ENCODE data around the gene SUSD4. TPM values are rescaled to one million over a fixed set of nuclear protein-coding genes. Genes with fewer than 3 reads are reported as not detected.

SUSD4 gene
- total and polyA plus RNA-seq, 9 of the 15 experiments (the other 6 are each of a cell fraction or from before 2014, with no cell fraction given), result 0.06 to 1.7 (median 0.09) TPM; not detected in 4

DNA sequence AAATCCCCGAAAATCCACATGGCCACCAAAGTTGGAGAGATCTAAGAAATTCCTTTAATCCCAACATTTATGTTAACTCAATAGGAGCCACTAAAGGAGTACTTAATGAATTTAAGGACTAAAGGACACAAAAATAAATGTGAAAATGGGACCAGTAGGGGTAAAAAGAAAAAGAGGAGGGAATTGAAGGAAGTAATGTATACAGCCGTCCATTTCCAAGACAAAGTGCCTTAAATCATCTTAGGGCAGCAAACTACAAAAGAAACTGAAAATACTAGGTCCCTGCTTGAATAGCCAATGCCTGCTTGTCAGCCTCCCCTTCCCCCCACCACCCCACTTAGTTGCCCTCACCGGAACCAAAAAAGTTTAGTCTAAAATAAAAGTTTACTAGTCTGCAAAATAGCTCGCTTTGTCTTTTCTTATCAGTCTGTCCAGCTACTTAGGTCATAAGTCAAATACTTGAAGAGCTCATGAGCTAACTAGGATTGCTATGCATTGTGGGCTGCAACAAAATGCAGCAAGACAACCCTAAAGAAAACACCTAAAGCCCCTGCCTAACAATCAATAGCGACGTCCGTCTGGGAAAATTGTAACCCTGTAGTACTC, 154.6 kb downstream of the SUSD4 start:
- POLR2A ChIA-PET, result no interaction called here
- FAIRE-seq (peak; percentile 72), DNase-seq (ENCODE audit: extremely low read depth in 1 of 4, low spot score in 3 of 4) (peak in 2 of 4 experiments; percentile 35 to 62), ATAC-seq (peak; percentile 58)
- Histone ChIP-seq H3K9me1 (ENCODE audit: control insufficient read depth, insufficient read depth, low read length) (no peaks in the 10 kb centered on the region), H3K4me2 (ENCODE audit: insufficient read depth, low read length) (peak overlapping the region; percentile 23; the same call in 1 of the 2 replicates), H3K4me1 (replicated peaks in 1 of 2; ENCODE audit: control insufficient read depth in 2 of 2, insufficient read depth in 2 of 2, low read length in 2 of 2) (peaks cover 0 to 26% of the 10 kb centered on the region in 2 experiments; a peak in 3 of 5 replicates), H3K27me3 (ENCODE audit: control insufficient read depth in 2 of 2, insufficient read depth in 2 of 2, low read length in 2 of 2) (no peaks in the 10 kb centered on the region), H3K36me3 (ENCODE audit: control insufficient read depth, insufficient read depth, low read length) (no peaks in the 10 kb centered on the region), H4K20me1 (replicated peaks; ENCODE audit: control insufficient read depth, insufficient read depth, low read length) (no peaks in the 10 kb centered on the region), H3K9me3 (replicated peaks; ENCODE audit: control insufficient read depth, insufficient read depth, low read depth, low read length) (no peaks in the 10 kb centered on the region), H2AFZ (ENCODE audit: low read depth, low read length) (peak overlapping the region; percentile 63), H3K79me2 (ENCODE audit: control insufficient read depth, insufficient read depth, low read length) (no peaks in the 10 kb centered on the region), H3K27ac (ENCODE audit: extremely low read depth, low read depth, low read length) (peak overlapping the region; percentile 21; the same call in 1 of the 3 replicates), H3K4me3 (no peak overlapping the region), H3K9ac (ENCODE audit: insufficient read depth in 1 of 2, low read depth in 2 of 2, low read length in 2 of 2) (no peak overlapping the region)
- intact Hi-C loops (cut with micrococcal nuclease), result no loop called here
- CTCF ChIA-PET (ENCODE audit: low intra/inter-chr PET ratio), result no interaction called here
- in situ Hi-C loops (cut with MboI), result no loop called here
- BruUV-seq (replicated peaks), result no TSS peak
- 14% methylated on average over 7 of the region's 7 CpGs for WGBS (ENCODE audit: insufficient coverage, low coverage, missing lambda C conversion rate)
- peak; percentile 69; the same call in 1 of the 2 replicates for TF ChIP-seq SOX6 (IDR thresholded peaks at IDR 0.05)
- peak; percentile 53 for TF ChIP-seq MTA2 (IDR thresholded peaks at IDR 0.05; ENCODE audit: low read depth)
- no peak for TF ChIP-seq ASH1L (IDR thresholded peaks at IDR 0.05; ENCODE audit: borderline replicate concordance, low read depth, partially characterized antibody)
- peak; percentile 57 for TF ChIP-seq DPF2 (IDR thresholded peaks at IDR 0.05)
- TF ChIP-seq CREM (IDR thresholded peaks at IDR 0.05; ENCODE audit: low read depth), result 0 out of 2 replicates have a peak, but pooled peaks have one; percentile 25
- TF ChIP-seq, protein P1, sequence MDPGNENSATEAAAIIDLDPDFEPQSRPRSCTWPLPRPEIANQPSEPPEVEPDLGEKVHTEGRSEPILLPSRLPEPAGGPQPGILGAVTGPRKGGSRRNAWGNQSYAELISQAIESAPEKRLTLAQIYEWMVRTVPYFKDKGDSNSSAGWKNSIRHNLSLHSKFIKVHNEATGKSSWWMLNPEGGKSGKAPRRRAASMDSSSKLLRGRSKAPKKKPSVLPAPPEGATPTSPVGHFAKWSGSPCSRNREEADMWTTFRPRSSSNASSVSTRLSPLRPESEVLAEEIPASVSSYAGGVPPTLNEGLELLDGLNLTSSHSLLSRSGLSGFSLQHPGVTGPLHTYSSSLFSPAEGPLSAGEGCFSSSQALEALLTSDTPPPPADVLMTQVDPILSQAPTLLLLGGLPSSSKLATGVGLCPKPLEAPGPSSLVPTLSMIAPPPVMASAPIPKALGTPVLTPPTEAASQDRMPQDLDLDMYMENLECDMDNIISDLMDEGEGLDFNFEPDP (CRISPR knock-in tag; IDR thresholded peaks at IDR 0.05), result no peak
- no peak for TF ChIP-seq MAX (CRISPR knock-in tag; IDR thresholded peaks at IDR 0.05)
- peak; percentile 53; the same call in 1 of the 2 replicates for TF ChIP-seq ZNF589 (CRISPR knock-in tag; IDR thresholded peaks at IDR 0.05; ENCODE audit: low read depth)
- peak; percentile 42; the same call in 1 of the 2 replicates for TF ChIP-seq GATAD2B (IDR thresholded peaks at IDR 0.05; ENCODE audit: borderline replicate concordance)
- TF ChIP-seq ZKSCAN8 (CRISPR knock-in tag; IDR thresholded peaks at IDR 0.05), result peak; percentile 92
- TF ChIP-seq, protein P2, sequence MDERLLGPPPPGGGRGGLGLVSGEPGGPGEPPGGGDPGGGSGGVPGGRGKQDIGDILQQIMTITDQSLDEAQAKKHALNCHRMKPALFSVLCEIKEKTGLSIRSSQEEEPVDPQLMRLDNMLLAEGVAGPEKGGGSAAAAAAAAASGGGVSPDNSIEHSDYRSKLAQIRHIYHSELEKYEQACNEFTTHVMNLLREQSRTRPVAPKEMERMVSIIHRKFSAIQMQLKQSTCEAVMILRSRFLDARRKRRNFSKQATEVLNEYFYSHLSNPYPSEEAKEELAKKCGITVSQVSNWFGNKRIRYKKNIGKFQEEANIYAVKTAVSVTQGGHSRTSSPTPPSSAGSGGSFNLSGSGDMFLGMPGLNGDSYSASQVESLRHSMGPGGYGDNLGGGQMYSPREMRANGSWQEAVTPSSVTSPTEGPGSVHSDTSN (CRISPR knock-in tag; IDR thresholded peaks at IDR 0.05; ENCODE audit: low read depth), result no peak
- TF ChIP-seq, protein P2 (tag; conservative IDR thresholded peaks at IDR 0.05; ENCODE audit: low read depth), result peak; percentile 64; the same call in 1 of the 2 replicates
- TF ChIP-seq NCOR1 (IDR thresholded peaks at IDR 0.05), result peak; percentile 79
- peak; percentile 76 for TF ChIP-seq ARID1B (IDR thresholded peaks at IDR 0.05)
- 0 out of 2 replicates have a peak, but pooled peaks have one; percentile 14 for TF ChIP-seq VEZF1 (CRISPR knock-in tag; IDR thresholded peaks at IDR 0.05)
- TF ChIP-seq CBFA2T2 (conservative IDR thresholded peaks at IDR 0.05), result peak; percentile 32; the same call in 1 of the 2 replicates
- TF ChIP-seq TGIF2 (CRISPR knock-in tag; IDR thresholded peaks at IDR 0.05), result no peak
- no peak for TF ChIP-seq ZNF584 (CRISPR knock-in tag; IDR thresholded peaks at IDR 0.05; ENCODE audit: low read depth)

Measured in K562 (cell line).